ENCODE data around the gene TRIM52.
"Not testable (repeated sequence)": the region's sequence is repeated elsewhere in the genome, so short reads cannot be mapped to it uniquely, and the experiment has no call there.

Gene TRIM52

GRCh38 chr5:181212080-181212479, 48.9 kb downstream of the TRIM52 start:
- no peak for DNase-seq

- DNase-seq: no peak
These were observed 49.7 kb downstream of the TRIM52 start for GRCh38 chr5:181211208-181211607.

DNA sequence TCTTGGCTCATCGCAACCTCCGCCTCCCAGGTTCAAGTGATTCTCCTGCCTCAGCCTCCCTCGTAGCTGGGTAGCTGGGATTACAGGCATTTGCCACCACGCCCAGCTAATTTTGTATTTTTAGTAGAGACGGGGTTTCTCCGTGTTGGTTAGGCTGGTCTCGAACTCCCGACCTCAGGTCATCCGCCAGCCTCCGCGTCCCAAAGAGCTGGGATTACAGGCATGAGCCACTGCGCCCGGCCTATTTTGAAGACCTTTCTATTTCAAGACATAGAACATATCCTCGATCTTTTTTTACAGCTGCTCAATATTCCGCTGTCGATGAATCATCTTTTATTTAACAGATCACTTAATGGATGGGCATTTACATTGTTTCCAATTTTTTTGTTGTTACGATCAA, 50.2 kb downstream of the TRIM52 start:
- not testable (repeated sequence) for DNase-seq

GRCh38 chr5:181210148-181210547, 50.8 kb downstream of the TRIM52 start:
- DNase-seq: not testable (repeated sequence)

- DNase-seq: not testable (repeated sequence)
These were observed 51.9 kb downstream of the TRIM52 start for GRCh38 chr5:181209006-181209405.

DNA sequence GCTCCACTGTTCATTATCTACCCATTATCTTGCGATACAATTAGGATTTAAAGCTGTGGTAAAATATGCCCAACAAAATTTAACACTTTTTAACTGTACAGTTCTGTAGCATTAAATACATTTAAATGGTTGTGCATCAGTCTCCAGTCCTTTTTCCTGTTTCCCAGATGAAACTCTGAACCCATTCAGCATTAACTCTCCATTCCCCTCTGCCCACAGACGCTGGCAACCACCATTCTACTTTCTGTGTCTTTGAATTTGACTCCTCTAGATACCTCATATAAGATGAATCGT, 53.0 kb downstream of the TRIM52 start:
- no peak for DNase-seq

DNA sequence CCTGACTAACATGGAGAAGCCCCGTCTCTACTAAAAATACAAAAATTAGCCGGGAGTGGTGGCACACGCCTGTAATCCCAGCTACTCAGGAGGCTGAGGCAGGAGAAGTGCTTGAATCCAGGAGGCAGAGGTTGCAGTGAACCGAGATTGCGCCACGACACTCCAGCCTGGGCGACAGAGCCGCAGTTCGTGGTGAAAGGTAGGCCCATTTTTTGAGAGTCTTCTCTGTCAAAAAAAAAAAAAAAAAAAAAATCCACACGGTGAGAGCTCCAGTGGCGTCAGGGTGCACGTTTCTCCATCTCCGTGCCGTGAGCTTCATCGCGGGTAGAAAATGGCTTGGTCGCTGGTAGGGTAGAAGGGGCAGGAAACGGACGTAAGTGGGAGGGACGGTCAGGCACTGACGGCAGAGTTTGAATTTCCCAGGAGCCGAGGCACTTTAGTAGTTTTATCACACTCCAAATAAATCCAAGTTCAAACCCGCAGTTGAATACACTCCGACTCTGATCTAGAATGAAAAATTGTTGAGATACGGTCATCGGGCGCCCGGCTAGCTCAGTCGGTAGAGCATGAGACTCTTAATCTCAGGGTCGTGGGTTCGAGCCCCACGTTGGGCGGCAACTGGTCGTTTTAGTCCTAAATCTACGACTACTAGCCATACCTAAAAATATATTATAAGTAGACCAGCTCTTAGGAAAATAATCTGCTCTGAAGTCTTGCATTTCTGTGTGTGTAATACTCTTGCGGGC, 53.6 kb downstream of the TRIM52 start:
- peak; percentile 89 for DNase-seq

GRCh38 chr5:181205761-181206649, 54.9 kb downstream of the TRIM52 start:
- no peak for DNase-seq
